ENCODE measurements around the gene RIOX2.

The RIOX2 gene

GRCh38 chr3:97954228-97954827, 17.9 kb downstream of the RIOX2 start:
- DNase-seq (ENCODE audit: low spot score): no peak

GRCh38 chr3:97952872-97953271, 19.4 kb downstream of the RIOX2 start:
- DNase-seq (ENCODE audit: low spot score): no peak

GRCh38 chr3:97952280-97952679, 20.0 kb downstream of the RIOX2 start:
- DNase-seq (ENCODE audit: low spot score): no peak

GRCh38 chr3:97950360-97950759, 21.9 kb downstream of the RIOX2 start:
- DNase-seq (ENCODE audit: low spot score): no peak

GRCh38 chr3:97949743-97950142, 22.5 kb downstream of the RIOX2 start:
- no peak for DNase-seq (ENCODE audit: low spot score)

GRCh38 chr3:97949110-97949485, 23.1 kb downstream of the RIOX2 start:
- no peak for DNase-seq (ENCODE audit: low spot score)

GRCh38 chr3:97948351-97949109, 23.7 kb downstream of the RIOX2 start:
- no peak for DNase-seq (ENCODE audit: low spot score)

- DNase-seq (ENCODE audit: low spot score): peak; percentile 48
Observed at GRCh38 chr3:97942801-97943546, 29.3 kb downstream of the RIOX2 start.

- no peak for DNase-seq (ENCODE audit: low spot score)
Observed at GRCh38 chr3:97940034-97940433, 32.2 kb downstream of the RIOX2 start.

- DNase-seq (ENCODE audit: low spot score): no peak
Observed at GRCh38 chr3:97939401-97939800, 32.8 kb downstream of the RIOX2 start.

- DNase-seq (ENCODE audit: low spot score): no peak
Observed at GRCh38 chr3:97938444-97938843, 33.8 kb downstream of the RIOX2 start.

GRCh38 chr3:97937205-97937604, 35.0 kb downstream of the RIOX2 start:
- no peak for DNase-seq (ENCODE audit: low spot score)

- no peak for DNase-seq (ENCODE audit: low spot score)
Observed at GRCh38 chr3:97935842-97936241, 36.4 kb downstream of the RIOX2 start.

GRCh38 chr3:97934980-97935695, 37.1 kb downstream of the RIOX2 start:
- DNase-seq (ENCODE audit: low spot score): no peak

- DNase-seq (ENCODE audit: low spot score): no peak
Observed at GRCh38 chr3:97932387-97932801, 39.8 kb downstream of the RIOX2 start.

- no peak for DNase-seq (ENCODE audit: low spot score)
Observed at GRCh38 chr3:97931218-97931617, 41.0 kb downstream of the RIOX2 start.

GRCh38 chr3:97930018-97930417, 42.2 kb downstream of the RIOX2 start:
- no peak for DNase-seq (ENCODE audit: low spot score)

GRCh38 chr3:97928986-97929385, 43.2 kb downstream of the RIOX2 start:
- DNase-seq (ENCODE audit: low spot score): no peak

- DNase-seq (ENCODE audit: low spot score): no peak
Observed at GRCh38 chr3:97927704-97928103, 44.5 kb downstream of the RIOX2 start.

- no peak for DNase-seq (ENCODE audit: low spot score)
Observed at GRCh38 chr3:97917813-97918536, 54.3 kb downstream of the RIOX2 start.

GRCh38 chr3:97916576-97916975, 55.7 kb downstream of the RIOX2 start:
- DNase-seq (ENCODE audit: low spot score): no peak

- DNase-seq (ENCODE audit: low spot score): no peak
Observed at GRCh38 chr3:97914388-97914787, 57.8 kb downstream of the RIOX2 start.
